ENCODE data around the gene EXOC3. TPM values are rescaled to one million over a fixed set of nuclear protein-coding genes. Genes with fewer than 3 reads are reported as not detected.

EXOC3 gene
- total RNA-seq, 1 donor from 2014 or later, result 64.6 TPM

DNA sequence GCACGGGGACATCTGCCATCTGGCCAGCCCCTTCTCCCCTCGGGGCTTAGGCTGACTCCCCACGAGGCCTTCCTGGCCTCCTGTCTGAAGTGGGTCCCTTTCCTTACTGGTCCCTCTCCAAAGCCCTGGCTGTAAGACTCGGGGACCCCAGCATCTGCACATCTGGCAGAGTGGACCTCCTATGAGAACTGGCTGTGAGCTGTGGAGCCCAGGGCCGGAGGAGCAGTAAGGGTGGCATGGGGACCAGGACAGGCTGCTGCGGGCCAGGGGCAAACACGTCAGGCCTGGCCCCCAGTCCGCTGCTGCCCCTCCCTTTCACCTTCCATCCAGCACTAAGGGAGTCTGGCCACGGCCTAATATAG lies 33.8 kb downstream of the EXOC3 start:
- Mint-ChIP-seq H3K36me3 (no peaks in the 10 kb centered on the region), H3K4me3 (no peak overlapping the region), H3K4me1 (ENCODE audit: unreplicated experiment) (peaks cover 2% of the 10 kb centered on the region), H3K27me3 (no peaks in the 10 kb centered on the region), H3K9me3 (no peaks in the 10 kb centered on the region), H3K27ac (no peak overlapping the region)
- TF ChIP-seq, protein P1, sequence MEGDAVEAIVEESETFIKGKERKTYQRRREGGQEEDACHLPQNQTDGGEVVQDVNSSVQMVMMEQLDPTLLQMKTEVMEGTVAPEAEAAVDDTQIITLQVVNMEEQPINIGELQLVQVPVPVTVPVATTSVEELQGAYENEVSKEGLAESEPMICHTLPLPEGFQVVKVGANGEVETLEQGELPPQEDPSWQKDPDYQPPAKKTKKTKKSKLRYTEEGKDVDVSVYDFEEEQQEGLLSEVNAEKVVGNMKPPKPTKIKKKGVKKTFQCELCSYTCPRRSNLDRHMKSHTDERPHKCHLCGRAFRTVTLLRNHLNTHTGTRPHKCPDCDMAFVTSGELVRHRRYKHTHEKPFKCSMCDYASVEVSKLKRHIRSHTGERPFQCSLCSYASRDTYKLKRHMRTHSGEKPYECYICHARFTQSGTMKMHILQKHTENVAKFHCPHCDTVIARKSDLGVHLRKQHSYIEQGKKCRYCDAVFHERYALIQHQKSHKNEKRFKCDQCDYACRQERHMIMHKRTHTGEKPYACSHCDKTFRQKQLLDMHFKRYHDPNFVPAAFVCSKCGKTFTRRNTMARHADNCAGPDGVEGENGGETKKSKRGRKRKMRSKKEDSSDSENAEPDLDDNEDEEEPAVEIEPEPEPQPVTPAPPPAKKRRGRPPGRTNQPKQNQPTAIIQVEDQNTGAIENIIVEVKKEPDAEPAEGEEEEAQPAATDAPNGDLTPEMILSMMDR (conservative IDR thresholded peaks at IDR 0.05), result no peak
- DNase-seq (ENCODE audit: extremely low spot score, unreplicated experiment), result no peak

DNA sequence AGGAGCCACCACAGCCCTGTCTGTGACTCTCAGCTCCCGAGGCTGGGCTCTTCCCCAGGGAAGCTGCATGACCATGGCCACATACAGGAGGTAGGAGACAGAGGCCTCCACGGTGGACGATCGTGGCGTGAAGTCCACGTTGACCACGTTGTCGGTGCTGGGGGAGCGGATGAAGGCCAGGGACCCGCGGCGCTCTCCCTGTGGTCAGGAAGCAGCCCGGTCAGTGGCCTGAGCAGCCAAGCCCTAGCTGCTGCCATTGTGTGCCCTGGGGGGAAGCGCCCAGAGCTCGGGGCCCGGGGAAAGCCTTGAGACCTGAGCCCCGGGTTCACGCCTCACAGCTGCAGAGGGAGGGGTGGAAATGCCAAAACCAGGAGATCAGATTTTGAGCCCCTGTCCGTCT lies 34.3 kb downstream of the EXOC3 start:
- H3K4me3 Mint-ChIP-seq, result no peak overlapping the region
- no peak for DNase-seq (ENCODE audit: extremely low spot score, unreplicated experiment)
- H3K9me3 Mint-ChIP-seq, result no peaks in the 10 kb centered on the region
- no peaks in the 10 kb centered on the region for H3K4me1 Mint-ChIP-seq (ENCODE audit: unreplicated experiment)
- H3K36me3 Mint-ChIP-seq, result no peaks in the 10 kb centered on the region
- TF ChIP-seq, protein P1 (conservative IDR thresholded peaks at IDR 0.05), result no peak
- no peaks in the 10 kb centered on the region for H3K27me3 Mint-ChIP-seq
- no peak overlapping the region for H3K27ac Mint-ChIP-seq

DNA sequence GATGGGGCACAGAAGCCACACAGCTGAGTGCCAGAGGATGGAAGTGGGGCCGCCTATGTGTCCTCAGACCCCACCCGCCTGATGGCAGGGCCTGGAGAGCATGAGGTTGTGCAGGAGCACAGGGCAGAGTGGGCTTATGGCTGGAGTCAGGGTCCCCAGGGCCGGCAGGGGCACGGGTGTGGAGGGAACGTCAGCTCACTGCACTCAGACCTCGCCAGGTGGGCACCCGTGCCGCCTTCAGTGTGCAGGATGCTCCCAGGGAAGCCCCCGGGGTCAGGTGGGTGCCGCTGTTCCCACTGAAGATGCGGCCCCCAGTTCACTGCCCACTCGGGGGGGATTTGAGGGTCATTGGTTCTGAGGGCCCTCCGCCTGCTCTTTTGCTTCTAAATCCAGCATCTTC lies 34.9 kb downstream of the EXOC3 start:
- no peaks in the 10 kb centered on the region for H3K9me3 Mint-ChIP-seq
- H3K27ac Mint-ChIP-seq, result no peak overlapping the region
- no peak for DNase-seq (ENCODE audit: extremely low spot score, unreplicated experiment)
- H3K4me3 Mint-ChIP-seq, result no peak overlapping the region
- no peaks in the 10 kb centered on the region for H3K27me3 Mint-ChIP-seq
- TF ChIP-seq, protein P1 (conservative IDR thresholded peaks at IDR 0.05), result no peak
- no peaks in the 10 kb centered on the region for H3K36me3 Mint-ChIP-seq
- no peaks in the 10 kb centered on the region for H3K4me1 Mint-ChIP-seq (ENCODE audit: unreplicated experiment)

DNA sequence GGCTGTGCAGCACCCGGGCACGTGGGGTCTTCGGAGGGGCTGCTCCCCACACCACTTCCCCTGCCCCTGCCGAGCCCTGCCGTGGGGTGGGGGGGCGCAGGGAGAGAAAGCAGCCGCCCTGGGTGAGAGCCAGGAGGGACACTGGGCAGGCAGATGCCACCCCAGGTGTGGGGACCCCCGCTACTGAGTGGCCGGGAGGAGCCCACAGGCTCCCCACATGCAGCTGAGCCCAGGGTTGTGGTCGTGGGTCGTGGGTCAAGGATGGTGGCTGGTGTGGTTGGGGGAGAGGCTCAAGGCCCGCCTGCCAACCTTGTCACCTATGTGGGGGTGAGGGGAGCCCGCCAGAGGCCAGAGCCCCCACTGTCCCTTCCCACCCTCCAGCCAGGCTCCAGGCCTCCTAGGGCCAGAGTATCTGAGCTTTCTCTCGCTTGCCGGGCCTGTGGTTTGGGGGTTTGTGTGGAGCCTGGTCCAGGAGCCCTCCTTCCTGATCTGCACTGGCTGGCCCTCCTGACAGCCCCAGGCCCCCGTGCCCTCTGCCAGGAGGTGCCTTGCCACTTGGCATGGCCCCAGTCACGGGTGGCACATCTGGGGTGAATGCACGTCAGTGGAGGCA lies 35.5 kb downstream of the EXOC3 start:
- no peak overlapping the region for H3K4me3 Mint-ChIP-seq
- H3K27me3 Mint-ChIP-seq, result no peaks in the 10 kb centered on the region
- H3K27ac Mint-ChIP-seq, result no peak overlapping the region
- H3K36me3 Mint-ChIP-seq, result no peaks in the 10 kb centered on the region
- H3K4me1 Mint-ChIP-seq (ENCODE audit: unreplicated experiment), result no peaks in the 10 kb centered on the region
- TF ChIP-seq, protein P1 (conservative IDR thresholded peaks at IDR 0.05), result no peak
- no peaks in the 10 kb centered on the region for H3K9me3 Mint-ChIP-seq
- DNase-seq (ENCODE audit: extremely low spot score, unreplicated experiment), result no peak

DNA sequence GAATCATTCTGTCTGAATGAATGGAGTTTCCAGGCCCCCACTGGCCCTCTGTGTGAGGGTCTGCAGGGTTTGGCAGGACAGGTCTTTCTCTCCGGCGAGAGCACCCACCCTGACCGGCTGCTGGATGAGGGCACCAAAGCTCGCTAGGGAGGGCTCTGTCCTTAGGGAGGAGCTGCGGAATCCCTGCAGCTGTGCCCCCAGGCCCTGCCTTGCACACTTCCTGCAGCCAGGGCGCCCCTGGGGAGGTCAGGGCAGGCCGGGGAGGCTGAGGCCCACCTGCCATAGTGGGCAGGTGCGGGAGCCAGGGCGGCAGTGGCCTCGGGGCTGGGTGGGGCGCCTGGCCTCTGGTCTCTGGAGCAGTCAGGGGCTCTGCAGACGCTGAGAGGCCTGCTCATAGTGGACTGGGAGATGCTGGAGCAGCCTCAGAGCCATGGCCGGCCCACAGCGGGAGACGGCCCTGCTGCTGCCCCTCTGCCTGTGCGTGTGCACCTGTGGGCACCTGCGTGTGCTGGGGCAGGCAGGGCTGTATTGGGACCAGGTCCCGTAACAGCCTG lies 36.1 kb downstream of the EXOC3 start:
- H3K27me3 Mint-ChIP-seq, result no peaks in the 10 kb centered on the region
- no peaks in the 10 kb centered on the region for H3K36me3 Mint-ChIP-seq
- H3K9me3 Mint-ChIP-seq, result no peaks in the 10 kb centered on the region
- H3K4me1 Mint-ChIP-seq (ENCODE audit: unreplicated experiment), result no peaks in the 10 kb centered on the region
- H3K27ac Mint-ChIP-seq, result no peak overlapping the region
- TF ChIP-seq, protein P1 (conservative IDR thresholded peaks at IDR 0.05), result no peak
- H3K4me3 Mint-ChIP-seq, result no peak overlapping the region
- no peak for DNase-seq (ENCODE audit: extremely low spot score, unreplicated experiment)
